PC-3 (cell line): ENCODE results near the gene BAIAP2L2.
A peak's percentile ranks its signal among the peaks of the same experiment; 100 is the strongest.

Experiments
- EZH2phosphoT487 ChIP-seq: fragments of 300-600 bp; sonication (generic); IDR thresholded peaks from 2 replicates; pipeline ENCODE4 v1.6.1; 2018; ENCODE audit warnings: mild to moderate bottlenecking, antibody characterized with exemption, low read length, borderline replicate concordance
- TF ChIP-seq, protein P1 (sequence below): fragments of 300-600 bp; sonication (generic); conservative IDR thresholded peaks from 2 replicates; pipeline ENCODE4 v1.5.1; 2017; ENCODE audit warnings: antibody characterized with exemption, low read depth, mild to moderate bottlenecking, low read length

DNA sequence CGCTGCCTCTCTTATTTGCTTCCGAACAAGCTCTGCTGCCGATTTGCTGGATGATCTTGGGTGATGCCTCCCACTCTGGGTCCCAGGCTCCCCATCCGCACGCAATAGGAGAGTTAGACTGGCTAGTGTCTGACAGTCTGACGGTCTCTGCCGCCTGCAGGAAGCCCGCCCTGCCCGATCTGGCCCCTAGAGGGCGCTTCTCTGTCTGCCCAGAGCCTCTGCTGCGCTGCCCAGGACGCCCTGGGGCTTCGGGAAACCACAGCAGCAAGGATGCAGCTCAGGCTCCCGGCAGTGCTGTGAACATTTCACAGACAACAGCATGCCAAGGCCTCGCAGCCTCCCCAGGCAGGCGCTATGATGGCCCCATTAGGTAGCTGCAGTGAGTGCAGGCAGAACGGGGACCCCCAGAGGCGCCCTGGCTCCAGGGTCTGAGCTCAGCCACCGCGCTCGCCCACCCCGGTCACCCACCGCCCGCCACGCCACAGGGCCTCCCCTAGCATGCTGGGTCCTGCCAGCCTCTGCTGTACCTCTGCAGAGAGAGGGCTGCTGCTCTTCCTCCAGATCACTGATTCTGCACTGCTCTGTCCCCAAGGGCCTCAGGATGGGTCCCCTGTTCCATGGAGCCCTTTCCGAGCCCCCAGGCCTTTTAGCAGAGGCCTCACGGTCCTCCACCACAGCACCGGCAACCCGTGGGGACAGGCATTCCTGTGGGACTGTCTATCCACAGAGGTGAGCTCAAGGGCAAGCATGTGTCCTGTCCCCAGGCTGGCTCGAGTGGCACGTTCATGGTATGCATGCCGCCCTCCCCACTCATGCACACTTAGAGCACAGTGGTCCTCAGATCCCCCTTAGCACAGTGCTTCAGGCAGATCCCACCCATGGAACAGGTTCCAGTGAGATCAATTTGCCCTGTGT is 4.3 kb upstream of the BAIAP2L2 start:
- TF ChIP-seq, protein P1, sequence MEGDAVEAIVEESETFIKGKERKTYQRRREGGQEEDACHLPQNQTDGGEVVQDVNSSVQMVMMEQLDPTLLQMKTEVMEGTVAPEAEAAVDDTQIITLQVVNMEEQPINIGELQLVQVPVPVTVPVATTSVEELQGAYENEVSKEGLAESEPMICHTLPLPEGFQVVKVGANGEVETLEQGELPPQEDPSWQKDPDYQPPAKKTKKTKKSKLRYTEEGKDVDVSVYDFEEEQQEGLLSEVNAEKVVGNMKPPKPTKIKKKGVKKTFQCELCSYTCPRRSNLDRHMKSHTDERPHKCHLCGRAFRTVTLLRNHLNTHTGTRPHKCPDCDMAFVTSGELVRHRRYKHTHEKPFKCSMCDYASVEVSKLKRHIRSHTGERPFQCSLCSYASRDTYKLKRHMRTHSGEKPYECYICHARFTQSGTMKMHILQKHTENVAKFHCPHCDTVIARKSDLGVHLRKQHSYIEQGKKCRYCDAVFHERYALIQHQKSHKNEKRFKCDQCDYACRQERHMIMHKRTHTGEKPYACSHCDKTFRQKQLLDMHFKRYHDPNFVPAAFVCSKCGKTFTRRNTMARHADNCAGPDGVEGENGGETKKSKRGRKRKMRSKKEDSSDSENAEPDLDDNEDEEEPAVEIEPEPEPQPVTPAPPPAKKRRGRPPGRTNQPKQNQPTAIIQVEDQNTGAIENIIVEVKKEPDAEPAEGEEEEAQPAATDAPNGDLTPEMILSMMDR: peak; percentile 79
- no peak for TF ChIP-seq EZH2phosphoT487
